HCT116 (cell line): ENCODE measurements around the gene CISTR. TPM values are rescaled to one million over a fixed set of nuclear protein-coding genes. Genes with fewer than 3 reads are reported as not detected.

Source experiments
- CBX3 ChIP-seq: IDR thresholded peaks from 2 replicates; pipeline ENCODE4 v1.6.1; 2012; ENCODE audit warnings: low read depth
- EGR1 ChIP-seq: IDR thresholded peaks from 2 replicates; pipeline ENCODE4 v1.6.1; 2012; ENCODE audit warnings: low read depth
- ELF1 ChIP-seq: IDR thresholded peaks from 2 replicates; pipeline ENCODE4 v1.6.1; 2012; ENCODE audit warnings: low read depth, borderline replicate concordance
- EZH2phosphoT487 ChIP-seq: fragments of 200-600 bp; IDR thresholded peaks from 2 replicates; pipeline ENCODE4 v1.6.1; 2018; ENCODE audit warnings: antibody characterized with exemption, borderline replicate concordance
- FOSL1 ChIP-seq: IDR thresholded peaks from 2 replicates; pipeline ENCODE4 v1.6.1; 2012; ENCODE audit warnings: low read depth
- JUND ChIP-seq: IDR thresholded peaks from 2 replicates; pipeline ENCODE4 v1.6.1; 2012
- YY1 ChIP-seq: IDR thresholded peaks from 2 replicates; pipeline ENCODE4 v1.6.1; 2011; ENCODE audit warnings: low read length, low read depth, moderate library complexity, mild to moderate bottlenecking; ENCODE audit not compliant: insufficient replicate concordance; ENCODE audit errors: extremely low read depth
- ZFX ChIP-seq: fragments of 450-650 bp; IDR thresholded peaks from 2 replicates; pipeline ENCODE4 v1.6.1; 2017
- ZNF274 ChIP-seq: fragments of 200-500 bp; sonication (Bioruptor generic); IDR thresholded peaks from 2 replicates; pipeline ENCODE4 v1.6.1; 2014; ENCODE audit warnings: mild to moderate bottlenecking, low read depth, low read length, inconsistent platforms
- total RNA-seq: library from RNA; stranded (reverse); gene quantifications from one replicate; pipeline ENCODE4 v1.2.1, GENCODE V29; 2021; ENCODE audit not compliant: unreplicated experiment
- TF ChIP-seq, protein P1 (sequence below): IDR thresholded peaks from 2 replicates; pipeline ENCODE4 v1.6.1; 2012; ENCODE audit warnings: low read depth
- TF ChIP-seq, protein P2 (sequence below): IDR thresholded peaks from 2 replicates; pipeline ENCODE4 v1.6.1; 2012

Gene CISTR
- total RNA-seq, 1 experiment from 2014 or later = not detected

DNA sequence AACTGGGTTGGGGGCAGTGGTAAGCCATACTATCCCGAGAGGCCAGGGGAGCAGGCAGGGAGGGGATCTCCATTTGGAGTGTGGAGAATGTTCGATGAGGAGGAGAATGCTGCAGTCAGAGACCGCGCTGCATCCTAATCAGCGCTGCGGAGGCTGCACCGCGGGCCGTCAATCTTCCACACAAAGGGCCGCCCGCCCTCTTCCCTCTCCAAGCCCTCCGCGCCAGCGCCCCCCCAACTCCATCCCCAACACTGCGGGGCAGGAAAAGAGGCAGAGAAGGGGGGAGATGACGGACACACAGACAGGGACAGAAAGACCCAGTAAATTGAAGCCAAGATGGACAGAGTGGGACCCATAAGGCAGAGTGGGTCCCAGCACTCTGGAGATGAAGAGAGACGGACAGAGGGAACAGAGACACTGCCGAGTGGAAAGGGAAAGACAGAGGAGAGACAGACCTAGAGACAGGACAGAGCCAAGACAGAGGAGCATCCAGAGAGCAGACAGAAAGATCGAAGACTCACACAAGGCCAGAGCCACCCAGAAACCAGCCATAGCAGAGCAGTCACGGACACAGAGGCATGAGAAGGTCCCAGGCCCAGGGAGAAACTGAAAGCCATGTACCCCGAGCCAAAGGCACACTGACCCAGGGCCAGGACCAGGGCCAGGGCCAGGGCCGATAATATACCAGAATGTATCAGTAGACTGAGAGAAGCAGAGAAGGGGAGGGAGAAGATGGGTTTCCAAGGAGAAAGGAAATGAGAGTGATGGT, 3.5 kb downstream of the CISTR start (continued):
- TF ChIP-seq, protein P1, sequence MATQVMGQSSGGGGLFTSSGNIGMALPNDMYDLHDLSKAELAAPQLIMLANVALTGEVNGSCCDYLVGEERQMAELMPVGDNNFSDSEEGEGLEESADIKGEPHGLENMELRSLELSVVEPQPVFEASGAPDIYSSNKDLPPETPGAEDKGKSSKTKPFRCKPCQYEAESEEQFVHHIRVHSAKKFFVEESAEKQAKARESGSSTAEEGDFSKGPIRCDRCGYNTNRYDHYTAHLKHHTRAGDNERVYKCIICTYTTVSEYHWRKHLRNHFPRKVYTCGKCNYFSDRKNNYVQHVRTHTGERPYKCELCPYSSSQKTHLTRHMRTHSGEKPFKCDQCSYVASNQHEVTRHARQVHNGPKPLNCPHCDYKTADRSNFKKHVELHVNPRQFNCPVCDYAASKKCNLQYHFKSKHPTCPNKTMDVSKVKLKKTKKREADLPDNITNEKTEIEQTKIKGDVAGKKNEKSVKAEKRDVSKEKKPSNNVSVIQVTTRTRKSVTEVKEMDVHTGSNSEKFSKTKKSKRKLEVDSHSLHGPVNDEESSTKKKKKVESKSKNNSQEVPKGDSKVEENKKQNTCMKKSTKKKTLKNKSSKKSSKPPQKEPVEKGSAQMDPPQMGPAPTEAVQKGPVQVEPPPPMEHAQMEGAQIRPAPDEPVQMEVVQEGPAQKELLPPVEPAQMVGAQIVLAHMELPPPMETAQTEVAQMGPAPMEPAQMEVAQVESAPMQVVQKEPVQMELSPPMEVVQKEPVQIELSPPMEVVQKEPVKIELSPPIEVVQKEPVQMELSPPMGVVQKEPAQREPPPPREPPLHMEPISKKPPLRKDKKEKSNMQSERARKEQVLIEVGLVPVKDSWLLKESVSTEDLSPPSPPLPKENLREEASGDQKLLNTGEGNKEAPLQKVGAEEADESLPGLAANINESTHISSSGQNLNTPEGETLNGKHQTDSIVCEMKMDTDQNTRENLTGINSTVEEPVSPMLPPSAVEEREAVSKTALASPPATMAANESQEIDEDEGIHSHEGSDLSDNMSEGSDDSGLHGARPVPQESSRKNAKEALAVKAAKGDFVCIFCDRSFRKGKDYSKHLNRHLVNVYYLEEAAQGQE = no peak
- TF ChIP-seq EGR1 (no peak), FOSL1 (no peak), ELF1 (no peak), ZFX (no peak), ZNF274 (no peak), YY1 (no peak), CBX3 (no peak), EZH2phosphoT487 (no peak), JUND (no peak)
- TF ChIP-seq, protein P2, sequence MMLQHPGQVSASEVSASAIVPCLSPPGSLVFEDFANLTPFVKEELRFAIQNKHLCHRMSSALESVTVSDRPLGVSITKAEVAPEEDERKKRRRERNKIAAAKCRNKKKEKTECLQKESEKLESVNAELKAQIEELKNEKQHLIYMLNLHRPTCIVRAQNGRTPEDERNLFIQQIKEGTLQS = no peak
